Retinal pigment epithelial cell (primary cell): ENCODE data around the gene MIDN.

ENCODE experiments used
- DNase-seq: peaks from one replicate; pipeline ENCODE4 v3.0.0-alpha.2; 2010; ENCODE audit warnings: low read depth
- H3K4me3 ChIP-seq: 2 replicates; pipeline ENCODE4 v1.5.1; 2011; ENCODE audit warnings: mild to moderate bottlenecking, low read length, control low read depth, moderate library complexity
- CTCF ChIP-seq: conservative IDR thresholded peaks from 2 replicates; pipeline ENCODE4 v1.5.1; 2011; ENCODE audit warnings: low read depth, low read length, control low read depth, inconsistent platforms

The MIDN gene

GRCh38 chr19:1276628-1277022 lies 28.2 kb downstream of the MIDN start:
- no peak for TF ChIP-seq CTCF
- no peak for DNase-seq
- H3K4me3 ChIP-seq, result peak overlapping the region; percentile 60

DNA sequence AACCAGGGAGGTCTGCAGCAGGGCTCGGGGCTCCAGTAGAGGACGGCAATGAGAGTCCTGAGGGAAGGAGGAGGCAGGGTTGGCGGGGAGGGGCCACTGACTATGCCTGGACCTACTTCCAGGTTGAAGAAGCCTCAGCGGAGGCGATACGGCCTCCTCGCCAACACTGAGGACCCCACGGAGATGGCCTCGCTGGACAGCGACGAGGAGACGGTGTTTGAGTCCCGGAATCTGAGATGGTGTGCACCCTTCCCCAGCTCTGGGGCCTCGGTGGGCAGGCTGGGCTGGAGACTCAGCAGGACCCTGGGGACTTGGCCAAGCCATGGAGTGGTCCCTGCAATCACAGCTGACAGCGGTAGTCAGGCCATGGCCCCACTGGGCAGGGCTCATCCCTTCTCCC lies 28.7 kb downstream of the MIDN start:
- no peak for DNase-seq
- TF ChIP-seq CTCF, result no peak
- H3K4me3 ChIP-seq, result no peak overlapping the region

DNA sequence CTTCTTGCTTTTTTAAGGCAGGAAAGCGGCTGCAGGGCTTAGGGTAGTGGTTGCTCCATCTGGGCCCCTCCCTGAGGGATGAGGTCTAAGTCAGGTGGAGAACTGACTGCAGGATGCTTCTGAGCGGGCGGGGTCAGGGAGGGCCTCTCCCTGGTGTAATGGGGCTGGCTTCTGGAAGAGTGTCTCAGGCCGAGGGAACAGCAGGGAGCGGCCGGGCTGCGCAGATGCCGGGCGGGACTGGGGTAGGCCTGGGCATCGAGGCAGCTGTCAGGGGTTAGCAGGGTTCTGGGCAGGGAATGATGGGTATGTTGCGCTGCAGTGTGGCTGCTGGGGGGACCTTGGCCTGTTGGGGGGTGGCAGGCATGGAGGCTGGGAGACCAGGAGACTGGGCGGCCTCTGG lies 29.7 kb downstream of the MIDN start:
- no peak for TF ChIP-seq CTCF
- DNase-seq, result no peak
- no peak overlapping the region for H3K4me3 ChIP-seq

DNA sequence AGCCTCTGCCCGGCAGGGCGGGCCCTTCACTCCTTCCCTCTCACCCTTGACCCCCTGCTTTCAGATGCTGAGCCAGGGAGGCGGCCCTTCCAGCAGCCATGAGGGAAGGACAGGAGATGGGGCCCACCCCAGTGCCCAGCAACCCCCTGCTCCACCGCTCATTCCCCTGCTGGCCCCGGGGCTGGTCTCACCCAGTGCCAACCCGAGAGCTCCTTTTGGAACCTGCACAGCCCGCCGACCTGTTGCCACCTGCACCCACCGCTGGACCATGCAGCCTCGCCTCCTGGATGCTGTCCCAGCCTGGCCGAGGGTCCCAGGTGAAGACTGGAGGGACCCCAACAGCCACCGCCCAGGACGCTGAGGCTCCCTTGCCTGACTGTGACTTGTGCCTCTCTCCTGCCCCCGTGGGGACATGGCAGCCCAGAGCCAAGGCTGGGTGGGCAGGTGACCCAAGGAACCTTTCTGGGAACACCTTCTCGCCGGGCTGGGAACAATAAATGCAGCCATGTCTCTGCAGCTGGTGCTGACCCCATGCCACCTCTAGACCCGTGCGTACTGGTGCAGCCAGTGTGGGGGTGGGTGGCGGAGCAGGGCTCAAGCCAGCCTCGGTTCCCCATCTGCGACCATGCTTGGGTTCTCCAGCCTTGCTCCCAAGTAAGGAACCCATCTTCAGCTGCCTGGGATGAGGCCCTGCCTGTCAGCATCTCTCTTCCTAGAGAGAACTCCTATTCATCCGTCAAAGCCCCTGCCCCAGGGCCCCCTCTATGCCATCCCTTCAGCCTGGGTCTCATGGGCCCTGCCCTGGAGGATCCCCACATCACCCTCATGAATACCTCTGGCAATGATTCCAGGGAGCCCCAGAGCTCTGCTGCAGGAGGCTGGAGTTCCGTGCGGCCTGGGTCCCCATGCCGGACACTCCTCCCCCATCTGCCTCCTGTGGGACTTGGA lies 30.6 kb downstream of the MIDN start:
- H3K4me3 ChIP-seq, result no peak overlapping the region
- TF ChIP-seq CTCF, result no peak
- DNase-seq, result no peak

DNA sequence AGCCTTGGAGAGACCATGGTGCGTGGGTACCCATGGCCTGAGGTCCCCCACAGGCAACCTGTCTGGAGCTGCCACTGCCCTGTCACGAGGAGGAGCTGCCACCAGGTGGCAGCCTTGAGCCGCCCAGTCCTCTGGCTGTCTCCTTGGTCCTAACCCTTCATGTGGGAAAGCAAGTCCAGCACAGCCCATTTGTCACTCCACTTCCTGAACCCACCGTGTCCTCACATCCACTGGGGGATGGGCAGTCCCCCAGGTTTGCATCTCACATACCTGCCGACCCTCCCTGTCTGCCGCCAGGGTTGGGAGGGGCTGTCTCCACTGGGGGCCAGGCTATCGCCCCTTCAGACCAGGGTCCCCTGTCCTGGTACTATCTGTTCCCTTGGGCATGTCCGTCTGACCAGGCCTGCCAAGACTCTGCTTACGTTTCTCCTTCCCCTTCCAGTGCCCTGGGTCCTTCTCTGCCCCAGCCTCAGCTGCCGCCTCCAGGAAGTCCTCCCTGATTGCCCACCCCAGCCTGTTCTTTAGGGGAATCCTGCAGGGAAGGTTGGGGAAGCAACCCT lies 31.5 kb downstream of the MIDN start:
- H3K4me3 ChIP-seq, result no peak overlapping the region
- DNase-seq, result no peak

DNA sequence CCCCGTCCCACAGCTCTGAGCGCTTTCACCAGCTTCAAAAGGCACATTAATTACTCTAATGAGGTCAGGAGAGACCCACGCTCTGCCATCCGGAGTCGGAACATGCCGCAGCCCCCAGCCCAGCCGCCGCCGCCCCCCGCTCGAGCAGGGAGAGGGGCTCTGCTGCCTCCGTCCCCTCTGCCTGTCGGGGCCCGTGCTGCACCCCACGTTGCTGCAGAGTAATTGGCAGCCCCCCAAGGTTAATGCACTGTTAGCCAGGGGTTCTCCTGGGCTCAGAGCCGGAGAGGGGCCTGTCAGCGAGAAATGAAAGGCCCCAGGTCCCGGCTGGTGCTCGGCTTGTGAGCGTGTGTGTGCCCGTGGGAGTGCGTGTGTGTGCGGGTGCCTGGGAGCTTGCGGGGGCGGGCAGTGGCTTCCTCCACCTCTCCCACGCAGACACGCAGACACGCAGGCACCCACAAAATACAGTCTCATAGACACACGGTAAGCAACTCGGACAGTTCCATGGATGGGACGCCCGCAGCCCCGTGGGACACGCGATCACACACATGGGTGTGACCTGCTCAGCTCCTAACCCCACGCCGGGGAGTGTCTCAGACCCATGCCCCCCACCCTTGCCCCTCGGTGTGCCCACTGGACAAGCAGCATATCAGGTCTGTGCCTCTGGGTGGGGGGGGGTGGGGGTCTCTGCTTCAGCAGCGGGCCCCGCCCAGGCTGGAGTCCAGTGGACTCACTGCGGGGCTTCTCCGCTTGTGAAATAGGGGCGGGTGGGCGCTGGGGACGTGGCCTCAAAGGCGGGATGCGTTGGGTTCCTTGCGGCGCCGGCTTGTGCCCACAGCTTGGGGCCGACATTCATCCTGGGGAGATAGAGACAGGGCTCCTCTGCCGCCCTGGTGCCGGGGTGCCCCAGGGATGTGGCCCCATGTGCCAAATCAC lies 32.5 kb downstream of the MIDN start:
- no peak for DNase-seq

More for the DNA sequence above, 31.5 kb downstream of the MIDN start:
- TF ChIP-seq CTCF, result peak; percentile 95

More for the DNA sequence above, 32.5 kb downstream of the MIDN start:
- H3K4me3 ChIP-seq, result no peak overlapping the region
- TF ChIP-seq CTCF, result no peak
